Uterus (tissue), 4 donors: ENCODE data around the gene KATNAL1. TPM values are rescaled to one million over a fixed set of nuclear protein-coding genes. Genes with fewer than 3 reads are reported as not detected.

Source experiments
- DNase-seq, 2 donors: peaks; one replicate each; pipeline ENCODE4 v3.0.0-alpha.2; 2019 to 2020
- H3K27ac ChIP-seq, 2 donors: fragments of 200-600 bp; sonication (generic); 1 replicate in 1 of 2; 2 replicates in 1 of 2; pipeline ENCODE4 v1.5.1; 2016 to 2018
- H3K27me3 ChIP-seq, 2 donors: fragments of 200-600 bp; sonication (generic); one replicate each; pipeline ENCODE4 v1.5.1; 2018 to 2019; ENCODE audit warnings: control low read depth in 1 of 2
- H3K36me3 ChIP-seq, 2 donors: fragments of 200-600 bp; sonication (generic); one replicate each; pipeline ENCODE4 v1.5.1; 2019; ENCODE audit warnings: control low read depth in 1 of 2
- H3K4me1 ChIP-seq, 2 donors: fragments of 200-600 bp; sonication (generic); one replicate each; pipeline ENCODE4 v1.5.1; 2018 to 2019; ENCODE audit warnings: control low read depth in 1 of 2
- H3K4me3 ChIP-seq, 2 donors: fragments of 200-600 bp; sonication (generic); 1 replicate in 1 of 2; 2 replicates in 1 of 2; pipeline ENCODE4 v1.5.1; 2018 to 2019; ENCODE audit warnings: mild to moderate bottlenecking in 1 of 2
- H3K9me3 ChIP-seq, 2 donors: fragments of 200-600 bp; sonication (generic); one replicate each; pipeline ENCODE4 v1.5.1; 2019; ENCODE audit warnings: control low read depth in 1 of 2
- POLR2A ChIP-seq, 2 donors: fragments of 450-650 bp; IDR thresholded peaks; one replicate each; pipeline ENCODE4 v1.6.1; 2016; ENCODE audit warnings: antibody characterized with exemption in 2 of 2, mild to moderate bottlenecking in 1 of 2, moderate library complexity in 1 of 2
- intact Hi-C: fragments of 100-400 bp; cut with DNase I; formaldehyde crosslinking; loops from one replicate; pipeline ENCODE4 v1.15.1; 2023; ENCODE audit warnings: low total_unique reads
- total RNA-seq, 4 donors: library from RNA; depleted of rRNA in 3 of 4; stranded (reverse); fragments of >200 nt in 3 of 4; gene quantifications; one replicate each; pipeline versions ENCODE4 v1.1.0 to v1.2.4, GENCODE V29; 2014 to 2023
- TF ChIP-seq, protein P1 (sequence below), 4 experiments: fragments of 200-600 bp in 2 of 4; fragments of 450-650 bp in 2 of 4; sonication (generic) in 2 of 4; IDR thresholded peaks; one replicate each; pipeline ENCODE4 v1.5.1; 2016 to 2019; ENCODE audit warnings: antibody characterized with exemption in 4 of 4, mild to moderate bottlenecking in 2 of 4, moderate library complexity in 1 of 4
- donor health status: DM: yes; HTN: yes; CAD: no.

The KATNAL1 gene
- total RNA-seq, 4 donors from 2014 or later: 24.1 to 65.3 (median 49.9) TPM

DNA sequence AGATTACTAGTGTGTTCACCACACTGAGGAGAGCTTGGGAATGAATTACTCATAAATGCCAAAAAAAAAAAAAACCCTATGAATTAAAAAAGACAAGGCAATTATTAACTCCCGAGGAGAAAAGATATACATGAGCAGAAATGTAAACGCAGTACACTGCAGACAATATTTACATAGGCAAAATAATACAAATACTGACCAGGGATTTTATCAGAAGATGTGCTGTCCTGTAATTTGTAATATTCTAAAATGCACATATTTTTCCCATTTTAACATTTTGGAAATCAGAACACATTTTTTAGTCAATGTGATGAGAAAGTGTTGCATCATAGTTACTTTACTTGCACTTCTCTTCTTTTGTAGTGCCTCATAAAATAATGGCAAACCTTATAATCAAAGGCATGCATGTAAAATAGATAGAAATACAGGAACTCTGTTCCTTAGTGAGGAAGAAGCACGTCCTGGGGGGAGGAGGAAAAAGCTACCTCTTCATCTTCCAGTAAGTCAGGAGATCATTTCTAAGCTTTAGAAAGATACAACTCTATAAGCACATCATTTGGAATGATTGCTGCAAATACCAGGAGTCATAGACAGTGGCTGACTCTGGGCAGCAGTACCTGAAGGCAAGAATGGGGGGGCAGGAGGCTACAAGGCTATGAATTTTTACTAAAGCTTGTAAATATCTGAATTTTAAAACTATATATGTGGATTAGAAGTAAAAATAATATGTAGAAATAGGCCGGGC, 46.3 kb upstream of the KATNAL1 start:
- intact Hi-C loops: no loop called here
- Histone ChIP-seq H3K27me3 (no peaks in the 10 kb centered on the region), H3K9me3 (no peaks in the 10 kb centered on the region), H3K4me3 (no peak overlapping the region), H3K4me1 (no peaks in the 10 kb centered on the region), H3K27ac (no peak overlapping the region), H3K36me3 (no peaks in the 10 kb centered on the region)
- TF ChIP-seq, protein P1, sequence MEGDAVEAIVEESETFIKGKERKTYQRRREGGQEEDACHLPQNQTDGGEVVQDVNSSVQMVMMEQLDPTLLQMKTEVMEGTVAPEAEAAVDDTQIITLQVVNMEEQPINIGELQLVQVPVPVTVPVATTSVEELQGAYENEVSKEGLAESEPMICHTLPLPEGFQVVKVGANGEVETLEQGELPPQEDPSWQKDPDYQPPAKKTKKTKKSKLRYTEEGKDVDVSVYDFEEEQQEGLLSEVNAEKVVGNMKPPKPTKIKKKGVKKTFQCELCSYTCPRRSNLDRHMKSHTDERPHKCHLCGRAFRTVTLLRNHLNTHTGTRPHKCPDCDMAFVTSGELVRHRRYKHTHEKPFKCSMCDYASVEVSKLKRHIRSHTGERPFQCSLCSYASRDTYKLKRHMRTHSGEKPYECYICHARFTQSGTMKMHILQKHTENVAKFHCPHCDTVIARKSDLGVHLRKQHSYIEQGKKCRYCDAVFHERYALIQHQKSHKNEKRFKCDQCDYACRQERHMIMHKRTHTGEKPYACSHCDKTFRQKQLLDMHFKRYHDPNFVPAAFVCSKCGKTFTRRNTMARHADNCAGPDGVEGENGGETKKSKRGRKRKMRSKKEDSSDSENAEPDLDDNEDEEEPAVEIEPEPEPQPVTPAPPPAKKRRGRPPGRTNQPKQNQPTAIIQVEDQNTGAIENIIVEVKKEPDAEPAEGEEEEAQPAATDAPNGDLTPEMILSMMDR (IDR thresholded peaks at IDR 0.05): no peak
- no peak for TF ChIP-seq POLR2A (IDR thresholded peaks at IDR 0.05)
- no peak for DNase-seq

DNA sequence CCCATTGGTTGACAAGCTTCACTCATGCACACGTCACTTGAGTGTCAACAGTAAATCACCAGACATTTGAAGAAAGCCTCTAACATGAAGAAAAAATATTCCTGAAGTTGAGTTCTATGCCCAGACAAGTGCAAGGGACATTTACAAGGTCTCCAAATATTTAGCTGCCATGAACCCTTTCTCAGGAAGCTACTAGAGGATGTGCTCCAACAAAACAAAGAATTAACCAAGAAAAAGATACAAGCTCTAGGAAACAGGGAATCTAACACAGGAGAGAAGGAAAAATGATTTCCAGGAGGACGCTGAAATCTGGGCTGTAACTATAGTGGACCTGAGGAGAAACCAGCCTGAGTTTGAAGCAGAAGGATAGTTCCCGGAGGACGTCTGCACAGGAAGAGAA, 45.7 kb upstream of the KATNAL1 start:
- TF ChIP-seq POLR2A (IDR thresholded peaks at IDR 0.05): no peak
- TF ChIP-seq, protein P1 (IDR thresholded peaks at IDR 0.05): no peak
- Histone ChIP-seq H3K36me3 (no peaks in the 10 kb centered on the region), H3K27ac (no peak overlapping the region), H3K9me3 (no peaks in the 10 kb centered on the region), H3K27me3 (no peaks in the 10 kb centered on the region), H3K4me1 (no peaks in the 10 kb centered on the region), H3K4me3 (no peak overlapping the region)
- no peak for DNase-seq
- intact Hi-C loops: no loop called here

- intact Hi-C loops: no loop called here
- no peak for DNase-seq
- Histone ChIP-seq H3K27me3 (no peaks in the 10 kb centered on the region), H3K9me3 (no peaks in the 10 kb centered on the region), H3K4me3 (no peak overlapping the region), H3K4me1 (no peaks in the 10 kb centered on the region), H3K27ac (no peak overlapping the region), H3K36me3 (no peaks in the 10 kb centered on the region)
- no peak for TF ChIP-seq POLR2A (IDR thresholded peaks at IDR 0.05)
- TF ChIP-seq, protein P1 (IDR thresholded peaks at IDR 0.05): no peak
Measured at GRCh38 chr13:30352121-30352520, 44.8 kb upstream of the KATNAL1 start.

DNA sequence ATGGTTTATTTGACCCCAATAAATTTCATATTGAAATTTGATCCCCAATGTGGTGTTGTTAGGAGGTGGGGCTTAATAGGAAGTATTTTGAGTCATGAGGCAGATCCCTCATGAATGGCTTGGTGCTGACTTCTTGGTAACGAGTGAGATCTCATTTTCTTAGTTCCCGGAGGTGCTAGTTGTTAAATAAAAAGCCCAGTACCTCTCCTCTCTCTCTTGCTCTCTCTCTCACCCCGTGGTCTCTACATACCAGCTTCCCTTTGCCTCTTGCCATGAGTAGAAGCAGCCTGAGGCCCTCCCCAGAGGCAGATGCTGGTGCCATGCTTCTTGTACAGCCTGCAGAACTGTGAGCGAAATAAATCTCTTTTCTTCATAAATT, 39.4 kb upstream of the KATNAL1 start:
- intact Hi-C loops: no loop called here
- Histone ChIP-seq H3K36me3 (no peaks in the 10 kb centered on the region), H3K4me3 (no peak overlapping the region), H3K9me3 (no peaks in the 10 kb centered on the region), H3K27ac (no peak overlapping the region), H3K4me1 (peaks cover 3% of the 10 kb centered on the region in 2 donors), H3K27me3 (no peaks in the 10 kb centered on the region)
- no peak for TF ChIP-seq POLR2A (IDR thresholded peaks at IDR 0.05)
- no peak for DNase-seq

DNA sequence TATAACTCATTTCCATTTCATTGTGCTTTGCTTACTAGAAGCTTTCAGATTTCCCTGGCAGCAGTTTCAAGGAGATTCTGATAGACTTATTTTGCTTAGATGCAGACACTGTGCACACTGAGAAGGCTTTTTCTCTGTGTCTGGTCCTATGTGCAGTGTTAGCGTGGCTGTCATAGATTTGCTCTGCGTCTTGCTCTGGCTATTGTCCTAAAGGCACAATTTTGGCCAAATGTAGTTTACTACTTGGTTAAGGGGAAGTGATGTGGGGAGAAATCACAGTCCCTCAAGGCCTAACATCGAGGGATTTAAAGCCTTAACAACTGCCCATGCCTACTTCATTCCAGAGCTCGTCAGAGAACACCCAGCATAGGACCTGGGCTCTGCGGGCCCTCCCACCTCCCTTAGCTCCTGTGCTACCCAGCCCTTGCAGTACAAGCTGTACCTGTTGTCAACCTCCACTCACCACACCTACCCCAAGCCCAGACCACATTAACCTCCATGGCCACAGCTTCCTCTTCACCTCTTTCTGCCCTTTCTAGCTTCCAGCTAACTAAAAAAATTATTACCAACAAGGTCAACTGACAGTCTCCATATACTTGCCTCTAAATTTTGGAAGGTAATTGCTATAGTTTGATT, 38.9 kb upstream of the KATNAL1 start:
- Histone ChIP-seq H3K27me3 (no peaks in the 10 kb centered on the region), H3K9me3 (no peaks in the 10 kb centered on the region), H3K4me1 (peaks cover 8% of the 10 kb centered on the region in 2 donors), H3K4me3 (no peak overlapping the region), H3K36me3 (no peaks in the 10 kb centered on the region), H3K27ac (no peak overlapping the region)
- DNase-seq: no peak
- TF ChIP-seq POLR2A (IDR thresholded peaks at IDR 0.05): no peak
- TF ChIP-seq, protein P1 (IDR thresholded peaks at IDR 0.05): no peak
- intact Hi-C loops: no loop called here
